ES-I3 (cell line): Measurements from ENCODE around the gene NUP58.
A peak's percentile ranks its signal among the peaks of the same experiment; 100 is the strongest.

Experiments used
- H3K36me3 ChIP-seq: 2 replicates; pipeline ENCODE4 v1.6.1; 2013; ENCODE audit warnings: mild to moderate bottlenecking, low read length, control low read depth, moderate library complexity; ENCODE audit not compliant: insufficient read depth
- H3K4me1 ChIP-seq: 2 replicates; pipeline ENCODE4 v1.6.1; 2013; ENCODE audit warnings: mild to moderate bottlenecking, control low read depth, low read length; ENCODE audit not compliant: insufficient read depth
- H3K9ac ChIP-seq: 2 replicates; pipeline ENCODE4 v1.6.1; 2013; ENCODE audit warnings: low read depth, mild to moderate bottlenecking, low read length, moderate library complexity
- H3K9me3 ChIP-seq: 2 replicates; pipeline ENCODE4 v1.6.1; 2013; ENCODE audit warnings: mild to moderate bottlenecking, low read length, moderate library complexity; ENCODE audit not compliant: control insufficient read depth, insufficient read depth

The NUP58 gene

GRCh38 chr13:25301347-25302113, at the start of gene NUP58:
Gene NUP58 (plus strand): TSS chr13:25301625. CDS start chr13:25301774, 149 bp downstream.
- H3K9me3 ChIP-seq: no peaks in the 10 kb centered on the region
- H3K4me1 ChIP-seq: peaks cover 4% of the 10 kb centered on the region; the same call in 1 of the 2 replicates
- H3K36me3 ChIP-seq: no peaks in the 10 kb centered on the region; the same call in 1 of the 2 replicates
- H3K9ac ChIP-seq: peak within 1 kb of the TSS; percentile 92

- Histone ChIP-seq H3K9me3 (no peaks in the 10 kb centered on the region), H3K4me1 (no peaks in the 10 kb centered on the region; the same call in 1 of the 2 replicates), H3K36me3 (no peaks in the 10 kb centered on the region), H3K9ac (no peak overlapping the region)
Observed at GRCh38 chr13:25252225-25252624, 49.2 kb upstream of the NUP58 start.

- Histone ChIP-seq H3K9me3 (no peaks in the 10 kb centered on the region), H3K4me1 (no peaks in the 10 kb centered on the region; the same call in 1 of the 2 replicates), H3K36me3 (no peaks in the 10 kb centered on the region), H3K9ac (no peak overlapping the region)
Observed at GRCh38 chr13:25252752-25253151, 48.7 kb upstream of the NUP58 start.

- Histone ChIP-seq H3K9me3 (no peaks in the 10 kb centered on the region), H3K4me1 (no peaks in the 10 kb centered on the region; the same call in 1 of the 2 replicates), H3K36me3 (no peaks in the 10 kb centered on the region), H3K9ac (no peak overlapping the region)
Observed at GRCh38 chr13:25253702-25254101, 47.7 kb upstream of the NUP58 start.

GRCh38 chr13:25262261-25262660, 39.2 kb upstream of the NUP58 start:
- no peaks in the 10 kb centered on the region for H3K9me3 ChIP-seq

GRCh38 chr13:25266706-25267105, 34.7 kb upstream of the NUP58 start:
- Histone ChIP-seq H3K9me3 (no peaks in the 10 kb centered on the region), H3K36me3 (no peaks in the 10 kb centered on the region), H3K9ac (no peak overlapping the region), H3K4me1 (no peaks in the 10 kb centered on the region)

More at GRCh38 chr13:25262261-25262660, 39.2 kb upstream of the NUP58 start:
- Histone ChIP-seq H3K9ac (no peak overlapping the region), H3K4me1 (no peaks in the 10 kb centered on the region), H3K36me3 (no peaks in the 10 kb centered on the region)

GRCh38 chr13:25267715-25268114, 33.7 kb upstream of the NUP58 start:
- Histone ChIP-seq H3K36me3 (no peaks in the 10 kb centered on the region), H3K9me3 (no peaks in the 10 kb centered on the region), H3K9ac (no peak overlapping the region), H3K4me1 (no peaks in the 10 kb centered on the region)

- Histone ChIP-seq H3K9me3 (no peaks in the 10 kb centered on the region), H3K36me3 (no peaks in the 10 kb centered on the region)
Observed at GRCh38 chr13:25268561-25268960, 32.9 kb upstream of the NUP58 start.

GRCh38 chr13:25276748-25277147, 24.7 kb upstream of the NUP58 start:
- no peaks in the 10 kb centered on the region for H3K36me3 ChIP-seq
- H3K9ac ChIP-seq: no peak overlapping the region
- H3K4me1 ChIP-seq: no peaks in the 10 kb centered on the region
- no peaks in the 10 kb centered on the region for H3K9me3 ChIP-seq

More at GRCh38 chr13:25268561-25268960, 32.9 kb upstream of the NUP58 start:
- Histone ChIP-seq H3K4me1 (no peaks in the 10 kb centered on the region), H3K9ac (no peak overlapping the region)

GRCh38 chr13:25280396-25280795, 21.0 kb upstream of the NUP58 start:
- no peaks in the 10 kb centered on the region for H3K4me1 ChIP-seq
- no peaks in the 10 kb centered on the region for H3K36me3 ChIP-seq
- H3K9me3 ChIP-seq: no peaks in the 10 kb centered on the region
- no peak overlapping the region for H3K9ac ChIP-seq

- no peaks in the 10 kb centered on the region for H3K36me3 ChIP-seq
- H3K4me1 ChIP-seq: no peaks in the 10 kb centered on the region
- H3K9ac ChIP-seq: no peak overlapping the region
- H3K9me3 ChIP-seq: no peaks in the 10 kb centered on the region
Observed at GRCh38 chr13:25281193-25281934, 20.1 kb upstream of the NUP58 start.

GRCh38 chr13:25281935-25282332, 19.5 kb upstream of the NUP58 start:
- H3K9ac ChIP-seq: no peak overlapping the region
- no peaks in the 10 kb centered on the region for H3K36me3 ChIP-seq
- no peaks in the 10 kb centered on the region for H3K9me3 ChIP-seq
- no peaks in the 10 kb centered on the region for H3K4me1 ChIP-seq

GRCh38 chr13:25286308-25286968, 15.0 kb upstream of the NUP58 start:
- no peaks in the 10 kb centered on the region for H3K9me3 ChIP-seq
- peak overlapping the region; percentile 89 for H3K9ac ChIP-seq
- no peaks in the 10 kb centered on the region for H3K36me3 ChIP-seq
- no peaks in the 10 kb centered on the region for H3K4me1 ChIP-seq
